OCI-M2 (cell line): ENCODE results near the gene MCF2L.
"Not testable (repeated sequence)": the region's sequence is repeated elsewhere in the genome, so short reads cannot be mapped to it uniquely, and the experiment has no call there.

Source experiments
- DNase-seq: peaks from one replicate; lab custom pipeline; 2025; ENCODE audit not compliant: unreplicated experiment; lab: John Stamatoyannopoulos, UW

Gene MCF2L

GRCh38 chr13:113046883-113047244 lies 77.8 kb downstream of the MCF2L start:
- DNase-seq = no peak

- DNase-seq = no peak
Measured at GRCh38 chr13:113047587-113047986, 78.6 kb downstream of the MCF2L start.

- no peak for DNase-seq
Measured at GRCh38 chr13:113048766-113049165, 79.8 kb downstream of the MCF2L start.

DNA sequence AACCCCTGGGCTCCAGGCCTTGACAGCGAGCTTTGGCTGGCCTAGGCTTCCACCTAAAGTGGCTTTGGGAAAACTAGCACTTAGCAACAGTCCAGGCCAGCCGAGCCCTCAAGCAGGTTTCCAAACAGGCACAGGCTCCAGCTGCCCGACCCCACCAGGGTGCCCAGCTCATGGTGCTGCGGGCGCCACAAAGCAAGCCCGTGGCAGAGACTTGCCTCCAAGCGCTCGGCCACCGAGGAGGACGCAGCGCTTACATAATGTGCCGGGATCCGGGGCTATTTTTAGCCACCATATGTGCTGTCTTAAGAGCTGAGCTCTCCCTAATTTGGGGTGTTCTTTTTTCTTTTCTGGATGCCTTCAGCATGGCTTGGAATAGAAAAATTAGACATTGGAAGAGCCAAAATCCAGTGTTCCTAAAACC lies 80.5 kb downstream of the MCF2L start:
- no peak for DNase-seq

- DNase-seq = no peak
Measured at GRCh38 chr13:113049981-113050380, 81.0 kb downstream of the MCF2L start.

DNA sequence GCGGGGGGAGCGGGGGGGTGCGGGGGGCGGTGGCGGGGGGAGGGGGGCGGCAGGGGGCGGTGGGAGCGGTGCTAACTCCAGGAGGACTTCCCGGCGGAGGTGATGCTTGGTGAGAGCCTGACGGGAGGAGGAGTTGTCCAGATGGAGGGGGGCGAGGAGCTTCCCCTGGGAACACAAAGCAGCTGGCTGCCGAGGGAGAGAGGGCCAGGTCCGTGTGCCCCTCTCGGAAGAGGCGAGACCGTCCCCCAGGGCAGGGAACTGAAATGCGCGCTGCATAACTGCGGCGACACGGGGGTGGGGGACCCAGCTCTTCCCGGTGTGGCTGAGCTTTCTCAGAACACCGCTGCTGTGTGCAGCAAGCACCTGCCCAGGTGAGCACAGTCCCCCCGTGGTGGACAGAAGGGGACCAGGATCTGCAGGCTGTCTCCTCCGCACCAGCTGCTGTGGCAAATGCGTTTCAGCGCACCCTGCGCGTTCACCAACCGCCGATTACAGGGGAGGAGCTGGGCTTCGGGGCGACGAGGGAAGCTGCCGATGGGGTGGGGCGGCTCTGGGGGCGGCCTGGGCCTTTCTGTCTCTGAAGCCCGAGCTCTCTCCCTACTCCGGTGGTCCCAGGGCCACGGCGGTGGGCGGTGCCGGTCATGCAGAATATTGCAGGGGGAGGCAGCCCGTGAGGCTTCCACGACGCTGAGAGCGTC lies 81.9 kb downstream of the MCF2L start:
- DNase-seq = no peak

DNA sequence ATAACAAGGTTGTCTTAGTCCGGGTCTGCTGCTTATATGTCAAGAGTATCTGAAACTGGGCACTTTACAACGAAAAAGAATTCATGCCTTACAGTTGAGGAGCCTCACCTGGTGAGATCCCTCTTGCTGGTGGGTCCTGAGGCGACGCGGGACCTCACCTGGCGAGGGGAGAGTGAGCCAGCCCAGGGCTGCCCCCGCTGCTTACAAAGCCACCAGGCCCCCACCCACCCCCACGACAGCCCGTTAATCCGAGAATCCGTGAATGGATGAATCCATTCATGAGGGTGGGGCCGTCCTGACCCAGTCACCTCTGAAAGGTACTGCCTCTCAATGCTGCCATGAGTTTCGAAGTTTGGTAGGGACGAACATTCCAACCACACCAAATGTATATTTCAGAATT lies 82.6 kb downstream of the MCF2L start:
- DNase-seq = no peak

DNA sequence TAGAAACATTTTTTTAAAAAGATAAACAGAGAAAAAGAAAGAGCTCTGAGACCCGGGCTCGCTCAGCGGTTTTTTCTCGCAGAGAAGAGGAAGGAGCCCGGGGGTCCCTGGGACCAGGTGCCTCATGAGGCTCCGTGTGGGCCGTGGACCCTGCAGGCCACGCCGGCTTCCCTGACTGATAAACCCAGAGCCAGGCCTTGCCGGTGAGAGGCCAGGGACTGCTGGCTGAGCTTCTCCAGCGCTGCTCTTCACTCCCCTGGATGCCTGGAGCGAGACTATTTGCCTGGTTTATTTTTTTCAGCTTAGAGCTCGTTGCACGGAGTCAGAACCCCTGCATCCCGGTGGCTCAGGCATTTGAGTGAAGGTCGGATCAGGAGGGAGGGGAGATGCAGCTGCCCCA lies 83.2 kb downstream of the MCF2L start:
- no peak for DNase-seq

- no peak for DNase-seq
Measured at GRCh38 chr13:113052971-113053370, 84.0 kb downstream of the MCF2L start.

GRCh38 chr13:113053376-113053775 lies 84.4 kb downstream of the MCF2L start:
- DNase-seq = no peak

DNA sequence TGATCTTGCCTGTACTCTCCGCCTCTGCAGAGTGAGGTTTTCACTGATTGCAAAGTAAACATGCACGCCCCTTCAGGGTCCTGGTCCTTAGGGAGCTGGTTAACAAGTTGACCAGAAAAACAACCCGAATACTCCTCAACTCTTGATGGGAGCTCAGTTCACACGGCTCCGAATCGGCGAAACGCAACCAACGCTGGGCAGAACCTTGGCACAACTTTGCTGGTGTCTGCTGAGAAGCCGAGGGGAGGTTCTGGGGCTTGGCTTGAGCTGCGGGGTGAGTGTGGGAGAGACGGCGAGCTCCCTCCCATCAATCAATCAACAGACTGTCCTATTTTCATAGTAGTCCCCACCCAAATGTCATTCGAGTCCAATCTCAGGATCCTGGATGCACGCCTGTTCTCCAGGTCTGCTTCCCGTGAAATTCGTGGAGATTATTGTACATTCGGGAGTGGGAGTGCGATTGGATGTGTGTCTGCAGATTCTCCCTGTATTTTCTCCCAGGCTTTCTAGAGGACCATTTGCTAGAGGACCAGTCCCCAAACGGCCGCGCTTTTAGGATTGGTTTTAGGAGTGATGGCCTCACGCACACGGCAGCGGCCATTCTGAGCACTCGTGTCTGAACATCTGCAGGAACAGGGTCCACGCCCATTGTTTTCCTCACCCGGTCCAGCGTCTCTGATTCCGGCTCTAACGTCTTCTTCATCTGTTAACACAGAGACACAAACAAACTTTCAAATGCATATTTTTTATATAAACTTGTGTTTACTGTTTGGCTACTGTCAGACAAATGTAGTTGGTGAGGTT lies 85.0 kb downstream of the MCF2L start:
- no peak for DNase-seq

GRCh38 chr13:113057084-113057483 lies 88.1 kb downstream of the MCF2L start:
- no peak for DNase-seq

- DNase-seq = not testable (repeated sequence)
Measured at GRCh38 chr13:113057559-113057958, 88.5 kb downstream of the MCF2L start.

GRCh38 chr13:113058129-113058987 lies 89.3 kb downstream of the MCF2L start:
- no peak for DNase-seq

GRCh38 chr13:113058988-113059850 lies 90.2 kb downstream of the MCF2L start:
- DNase-seq = no peak

DNA sequence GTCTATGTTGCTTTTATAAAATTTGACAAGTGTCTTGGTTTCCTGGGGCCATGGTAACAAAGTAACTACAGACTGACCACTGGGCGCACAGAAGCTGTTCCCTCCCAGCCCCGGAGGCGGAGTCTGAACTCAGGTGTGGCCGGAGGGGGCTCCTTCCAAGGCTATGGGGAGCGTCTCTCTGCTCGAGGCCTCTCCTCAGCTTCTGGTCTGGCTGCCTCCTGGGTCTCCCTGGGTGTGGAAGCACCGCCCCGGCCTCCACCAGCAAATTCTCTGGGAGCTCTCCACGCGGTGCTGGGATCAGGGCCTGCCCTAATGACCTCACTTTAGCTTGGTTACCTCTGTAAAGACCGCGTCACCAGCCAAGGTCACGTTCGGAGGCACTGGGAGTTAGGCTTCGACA lies 90.9 kb downstream of the MCF2L start:
- no peak for DNase-seq

DNA sequence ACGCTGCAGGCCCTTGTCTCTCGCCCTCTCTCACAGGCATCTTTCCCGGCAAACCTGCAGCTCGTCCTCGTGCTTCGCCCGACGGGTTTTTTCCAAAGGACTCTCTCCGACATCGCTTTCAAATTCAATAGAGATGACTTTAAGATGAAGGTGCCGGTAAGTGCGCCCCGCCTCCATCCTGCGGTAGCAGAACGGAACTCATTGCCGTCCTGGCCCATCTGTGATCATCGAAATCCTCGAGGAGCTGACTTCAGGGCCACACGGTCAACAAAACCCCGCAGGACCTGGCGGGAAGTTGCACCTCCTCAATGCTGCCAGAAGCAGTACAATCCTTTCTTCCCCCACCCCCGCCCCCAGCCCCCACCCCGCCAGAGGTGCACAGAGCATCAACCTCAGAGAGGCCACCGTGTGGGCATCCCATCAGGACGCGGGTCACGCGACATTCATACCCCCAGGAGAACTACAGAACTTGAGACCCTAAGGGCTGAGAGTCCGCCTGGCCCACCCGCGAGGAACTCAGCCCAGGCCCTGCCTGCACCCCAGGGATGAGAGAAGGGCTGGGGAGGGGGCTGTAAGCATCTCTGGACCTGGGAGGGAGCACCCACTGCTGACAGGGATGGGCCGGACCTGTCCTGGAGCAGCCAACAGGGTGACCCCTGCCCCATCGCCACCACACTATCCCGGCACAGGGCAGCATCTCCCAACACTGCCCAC lies 91.7 kb downstream of the MCF2L start:
- DNase-seq = no peak

GRCh38 chr13:113061271-113061625 lies 92.2 kb downstream of the MCF2L start:
- DNase-seq = no peak

DNA sequence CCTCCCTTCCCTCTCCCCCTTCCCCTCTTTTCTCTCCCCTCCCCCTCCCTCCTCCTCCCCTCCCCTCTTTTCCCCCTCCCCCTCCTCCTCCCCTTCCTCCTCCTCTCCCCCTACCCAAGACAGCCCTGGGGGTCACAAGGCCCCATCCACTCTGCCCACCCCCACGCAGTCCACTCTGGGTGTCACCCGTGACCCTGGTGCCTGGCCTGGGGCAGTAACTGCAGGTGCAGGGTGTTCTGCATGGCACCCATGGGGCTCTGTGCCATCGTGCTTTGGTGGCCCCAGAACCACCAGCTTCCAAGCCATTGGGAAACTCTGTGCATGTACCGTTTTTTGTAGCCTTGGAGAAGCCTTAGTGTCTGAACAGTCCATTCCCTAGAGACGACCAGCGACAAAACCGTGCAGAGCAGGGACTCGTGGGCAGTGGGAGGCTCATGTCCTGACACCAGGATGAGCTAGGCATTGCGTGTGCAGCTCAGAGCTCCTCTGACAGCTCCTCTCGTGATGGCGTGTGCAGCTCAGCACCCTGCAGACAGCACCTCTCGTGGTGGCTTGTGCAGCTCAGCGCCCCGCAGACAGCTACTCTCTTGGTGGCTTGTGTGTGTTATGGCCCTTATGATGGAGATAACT lies 92.9 kb downstream of the MCF2L start:
- DNase-seq = no peak

DNA sequence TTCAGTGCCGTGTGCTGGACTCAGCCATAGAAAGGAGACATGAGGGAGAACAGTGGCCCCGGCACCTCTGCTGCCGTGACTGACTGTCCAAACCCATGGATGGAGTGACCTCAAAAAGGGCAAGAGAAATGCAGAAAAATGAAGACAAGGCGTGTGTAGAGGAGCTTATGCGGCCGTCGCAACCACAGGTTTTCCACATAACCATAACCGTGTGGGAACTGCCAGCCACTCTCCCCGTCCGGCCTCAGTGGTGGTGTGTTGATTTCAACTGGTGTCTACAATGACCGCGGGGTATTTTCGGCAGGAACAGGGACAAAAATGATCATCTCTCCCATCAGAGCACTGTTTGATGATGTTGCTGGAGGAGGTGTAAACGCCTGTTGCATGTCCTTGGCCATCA lies 93.7 kb downstream of the MCF2L start:
- no peak for DNase-seq
